A673 (cell line): ENCODE measurements around the gene EIF2D. TPM values are rescaled to one million over a fixed set of nuclear protein-coding genes. Genes with fewer than 3 reads are reported as not detected.

Experiments
- BruUV-seq: library from RNA; stranded (reverse); fragments of 400-500 nt; replicated peaks from 2 replicates; lab custom pipeline; 2021; lab: Mats Ljungman, UMichigan
- CTCF ChIA-PET: fragments of 300-600 bp; sonication (Branson Sonifier 250); formaldehyde crosslinking; loops from one replicate; lab custom pipeline; 2022; ENCODE audit warnings: antibody characterized with exemption; lab: Charles Lee
- POLR2A ChIA-PET: fragments of 300-600 bp; sonication (Branson Sonifier 250); formaldehyde crosslinking; loops from one replicate; lab custom pipeline; 2022; ENCODE audit warnings: antibody characterized with exemption; ENCODE audit not compliant: low non-redundant PET; lab: Charles Lee
- DNase-seq: peaks from one replicate; pipeline ENCODE4 v3.0.0-alpha.2; 2015; ENCODE audit warnings: low spot score
- H3K27ac ChIP-seq: fragments of 200-600 bp; sonication (generic); 2 replicates; pipeline ENCODE4 v1.5.1; 2016; ENCODE audit warnings: mixed run types, low read depth, mild to moderate bottlenecking, mixed read lengths, antibody characterized with exemption, low read length; ENCODE audit not compliant: poor library complexity, severe bottlenecking
- H3K27me3 ChIP-seq: fragments of 200-600 bp; sonication (generic); replicated peaks from 2 replicates; pipeline ENCODE4 v1.6.1; 2017; ENCODE audit warnings: mixed run types, low read depth, mild to moderate bottlenecking, mixed read lengths, antibody characterized with exemption, low read length; ENCODE audit not compliant: insufficient read depth, poor library complexity
- H3K36me3 ChIP-seq: fragments of 200-600 bp; sonication (generic); 2 replicates; pipeline ENCODE4 v1.6.1; 2016; ENCODE audit warnings: mixed run types, mild to moderate bottlenecking, mixed read lengths, antibody characterized with exemption, low read length; ENCODE audit not compliant: insufficient read depth, poor library complexity, severe bottlenecking
- H3K4me1 ChIP-seq: fragments of 200-600 bp; sonication (generic); 2 replicates; pipeline ENCODE4 v1.6.1; 2017; ENCODE audit warnings: mixed run types, mild to moderate bottlenecking, mixed read lengths, antibody characterized with exemption, low read length; ENCODE audit not compliant: insufficient read depth, poor library complexity, severe bottlenecking
- H3K4me3 ChIP-seq: fragments of 200-600 bp; sonication (generic); 2 replicates; pipeline ENCODE4 v1.5.1; 2016; ENCODE audit warnings: low read depth, mixed run types, mild to moderate bottlenecking, mixed read lengths, low read length; ENCODE audit not compliant: poor library complexity, severe bottlenecking
- H3K9me3 ChIP-seq: fragments of 200-600 bp; sonication (generic); 2 replicates; pipeline ENCODE4 v1.6.1; 2016; ENCODE audit warnings: mixed run types, low read depth, mild to moderate bottlenecking, mixed read lengths, antibody characterized with exemption, low read length; ENCODE audit not compliant: poor library complexity, severe bottlenecking
- CTCF ChIP-seq: fragments of 300-800, 200-600 bp; sonication (generic); conservative IDR thresholded peaks from 2 replicates; pipeline ENCODE4 v1.5.1; 2017; ENCODE audit warnings: low read depth, mild to moderate bottlenecking, antibody characterized with exemption, low read length, moderate library complexity, mixed read lengths
- EZH2 ChIP-seq: fragments of 200-600 bp; sonication (generic); IDR thresholded peaks from 2 replicates; pipeline ENCODE4 v1.6.1; 2017; ENCODE audit warnings: borderline replicate concordance, low read depth, mild to moderate bottlenecking, mixed read lengths, antibody characterized with exemption, low read length; ENCODE audit not compliant: poor library complexity, severe bottlenecking
- intact Hi-C: fragments of 100-400 bp; cut with micrococcal nuclease; formaldehyde crosslinking; loops from one replicate; pipeline ENCODE4 v1.10.0; 2022; ENCODE audit not compliant: unreplicated experiment
- total RNA-seq: library from RNA; stranded (reverse); gene quantifications from 2 replicates; pipeline ENCODE4 v1.2.3, GENCODE V29; 2021

The EIF2D gene
- total RNA-seq, 1 experiment from 2014 or later: 32.6 TPM

DNA sequence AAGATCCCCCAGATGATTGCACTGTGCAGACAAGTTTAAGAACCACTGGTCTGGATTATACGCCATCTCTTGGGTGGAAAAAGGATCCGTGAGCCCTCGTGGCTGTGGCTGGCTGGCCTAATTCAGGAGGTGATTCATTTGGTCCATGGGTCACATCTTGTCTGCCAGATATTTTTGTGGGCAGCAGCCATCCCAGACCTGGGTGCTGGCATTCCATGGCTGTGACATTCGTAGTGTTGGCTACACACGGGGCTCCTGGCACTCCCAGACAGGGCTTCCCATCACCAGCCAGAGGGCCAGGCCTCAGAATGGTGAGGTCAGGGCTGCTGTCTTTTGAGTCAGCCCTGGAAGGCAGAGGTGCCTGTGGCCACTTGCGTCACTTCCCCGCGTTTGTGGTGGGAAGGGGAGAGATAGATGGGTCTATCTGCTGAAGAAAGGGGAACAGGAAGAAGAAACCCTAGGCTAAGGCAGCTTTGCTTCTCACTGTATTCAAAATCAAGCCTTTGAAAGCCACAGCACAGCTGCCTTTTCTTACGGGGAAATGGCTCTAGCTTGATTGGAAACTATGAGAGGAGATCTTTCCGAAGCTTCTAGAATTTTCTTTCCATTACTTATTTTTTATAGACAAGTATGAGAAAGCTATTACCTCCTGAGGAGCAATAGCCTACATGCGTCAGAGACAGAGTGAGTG is 32.4 kb downstream of the EIF2D start:
- H3K36me3 ChIP-seq: no peaks in the 10 kb centered on the region
- ChIA-PET POLR2A (no interaction called here), CTCF (interaction anchor here (0.6 kb wide), 1 partner anchor 35 kb away, joined by 3 read pairs; no protein-coding TSS in a partner anchor)
- DNase-seq: no peak
- no TSS peak for BruUV-seq
- intact Hi-C loops: no loop called here
- peaks cover 16% of the 10 kb centered on the region for H3K4me1 ChIP-seq
- H3K9me3 ChIP-seq: no peaks in the 10 kb centered on the region
- H3K27ac ChIP-seq: no peak overlapping the region
- no peaks in the 10 kb centered on the region for H3K27me3 ChIP-seq
- H3K4me3 ChIP-seq: no peak overlapping the region
- TF ChIP-seq EZH2 (no peak), CTCF (no peak)

GRCh38 chr1:206578978-206579374 is 33.3 kb downstream of the EIF2D start:
- no peak for DNase-seq
- H3K9me3 ChIP-seq: no peaks in the 10 kb centered on the region
- no peaks in the 10 kb centered on the region for H3K27me3 ChIP-seq
- H3K4me3 ChIP-seq: no peak overlapping the region
- POLR2A ChIA-PET: no interaction called here
- no peaks in the 10 kb centered on the region for H3K36me3 ChIP-seq
- no peak overlapping the region for H3K27ac ChIP-seq
- CTCF ChIA-PET: no interaction called here
- no TSS peak for BruUV-seq
- intact Hi-C loops: no loop called here
- no peak for TF ChIP-seq EZH2
- TF ChIP-seq CTCF: no peak
- H3K4me1 ChIP-seq: peaks cover 19% of the 10 kb centered on the region

DNA sequence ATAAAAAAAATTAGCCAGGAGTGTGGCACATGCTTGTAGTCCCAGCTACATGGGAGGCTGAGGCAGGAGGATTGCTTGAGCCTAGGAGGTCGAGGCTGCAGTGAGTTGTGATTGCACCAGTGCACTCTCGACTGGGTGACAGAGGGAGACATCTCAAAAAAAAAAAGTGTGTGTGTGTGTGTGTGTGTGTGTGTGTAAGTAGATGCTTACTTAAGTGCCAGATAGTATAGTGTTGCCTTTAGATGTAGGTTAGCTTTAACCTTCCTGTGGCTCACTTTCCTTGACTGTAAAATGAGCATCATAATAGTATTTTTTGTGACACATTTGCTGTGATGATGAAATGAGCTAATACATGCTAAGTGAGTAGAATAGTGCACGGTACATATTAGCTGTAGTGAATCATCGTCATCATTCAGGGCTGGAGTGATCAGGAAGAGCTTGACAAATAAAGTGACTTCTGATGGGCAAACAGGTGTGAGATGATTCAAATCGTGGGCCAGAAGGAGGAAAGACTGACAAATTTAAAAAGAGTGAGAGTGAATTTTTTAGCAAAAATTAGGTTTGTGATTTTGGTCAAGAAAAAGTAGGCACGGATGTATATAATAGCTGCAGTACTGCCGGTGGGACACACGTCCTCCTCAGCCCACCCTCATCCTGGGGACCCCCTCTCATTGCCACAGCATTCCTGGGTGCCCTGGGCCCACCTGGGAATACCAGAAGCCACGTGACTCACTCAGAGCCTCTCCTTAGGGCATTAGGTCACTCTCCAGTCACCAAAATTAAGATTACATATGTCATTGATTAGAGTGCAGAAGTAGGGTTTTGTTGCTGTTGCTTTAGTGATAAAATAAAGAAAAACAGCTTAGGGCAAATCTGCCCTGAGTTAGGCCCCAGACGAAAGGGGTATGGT is 33.9 kb downstream of the EIF2D start:
- intact Hi-C loops: no loop called here
- no peak overlapping the region for H3K4me3 ChIP-seq
- peaks cover 19% of the 10 kb centered on the region for H3K4me1 ChIP-seq
- DNase-seq: no peak
- POLR2A ChIA-PET: interaction anchor here (0.6 kb wide), 1 partner anchor 396 kb away, joined by 4 read pairs; no protein-coding TSS in a partner anchor
- TF ChIP-seq EZH2 (no peak), CTCF (no peak)
- CTCF ChIA-PET: no interaction called here
- no peaks in the 10 kb centered on the region for H3K36me3 ChIP-seq
- H3K27ac ChIP-seq: no peak overlapping the region
- BruUV-seq: no TSS peak
- H3K27me3 ChIP-seq: no peaks in the 10 kb centered on the region
- no peaks in the 10 kb centered on the region for H3K9me3 ChIP-seq
